Measurements from ENCODE around the gene TMEM41A.
"Not testable (repeated sequence)": the region's sequence is repeated elsewhere in the genome, so short reads cannot be mapped to it uniquely, and the experiment has no call there.

Gene TMEM41A

GRCh38 chr3:185488465-185488864 is 10.4 kb downstream of the TMEM41A start:
- no peak for TF ChIP-seq YY1 (IDR thresholded peaks at IDR 0.05; ENCODE audit: insufficient read depth, insufficient read length)
- TF ChIP-seq SUZ12 (IDR thresholded peaks at IDR 0.05; ENCODE audit: extremely low read depth, insufficient read depth, insufficient read length) = no peak
- no peak for TF ChIP-seq ZNF274 (IDR thresholded peaks at IDR 0.05; ENCODE audit: low read depth, low read length)
- H3K4me1 ChIP-seq (ENCODE audit: insufficient read depth, insufficient read length) = no peaks in the 10 kb centered on the region
- H3K4me3 ChIP-seq (ENCODE audit: insufficient read length, low read depth) = no peak overlapping the region
- no peaks in the 10 kb centered on the region for H3K9me3 ChIP-seq (ENCODE audit: insufficient read depth, low read length)
- no peak for DNase-seq (ENCODE audit: low read depth, low spot score)
- no peak overlapping the region for H3K9ac ChIP-seq (ENCODE audit: insufficient read length, low read depth)
- no peaks in the 10 kb centered on the region for H3K27me3 ChIP-seq (ENCODE audit: insufficient read depth, insufficient read length)
- peaks cover 63% of the 10 kb centered on the region for H3K36me3 ChIP-seq (ENCODE audit: insufficient read depth, insufficient read length, low read length)

GRCh38 chr3:185486394-185486793 is 12.4 kb downstream of the TMEM41A start:
- Histone ChIP-seq H3K9me3 (ENCODE audit: insufficient read depth, low read length) (no peaks in the 10 kb centered on the region), H3K4me1 (ENCODE audit: insufficient read depth, insufficient read length) (no peaks in the 10 kb centered on the region), H3K4me3 (ENCODE audit: insufficient read length, low read depth) (no peak overlapping the region), H3K27me3 (ENCODE audit: insufficient read depth, insufficient read length) (no peaks in the 10 kb centered on the region), H3K36me3 (ENCODE audit: insufficient read depth, insufficient read length, low read length) (peaks cover 53% of the 10 kb centered on the region), H3K9ac (ENCODE audit: insufficient read length, low read depth) (no peak overlapping the region)
- DNase-seq (ENCODE audit: low read depth, low spot score) = no peak
- TF ChIP-seq SUZ12 (IDR thresholded peaks at IDR 0.05; ENCODE audit: extremely low read depth, insufficient read depth, insufficient read length) (no peak), ZNF274 (IDR thresholded peaks at IDR 0.05; ENCODE audit: low read depth, low read length) (no peak), YY1 (IDR thresholded peaks at IDR 0.05; ENCODE audit: insufficient read depth, insufficient read length) (no peak)

- no peak for TF ChIP-seq SUZ12 (IDR thresholded peaks at IDR 0.05; ENCODE audit: extremely low read depth, insufficient read depth, insufficient read length)
- no peak for TF ChIP-seq YY1 (IDR thresholded peaks at IDR 0.05; ENCODE audit: insufficient read depth, insufficient read length)
- no peak for TF ChIP-seq ZNF274 (IDR thresholded peaks at IDR 0.05; ENCODE audit: low read depth, low read length)
- no peak overlapping the region for H3K4me3 ChIP-seq (ENCODE audit: insufficient read length, low read depth)
- DNase-seq (ENCODE audit: low read depth, low spot score) = no peak
- no peaks in the 10 kb centered on the region for H3K27me3 ChIP-seq (ENCODE audit: insufficient read depth, insufficient read length)
- no peak overlapping the region for H3K9ac ChIP-seq (ENCODE audit: insufficient read length, low read depth)
- H3K9me3 ChIP-seq (ENCODE audit: insufficient read depth, low read length) = no peaks in the 10 kb centered on the region
- peaks cover 42% of the 10 kb centered on the region for H3K36me3 ChIP-seq (ENCODE audit: insufficient read depth, insufficient read length, low read length)
- no peaks in the 10 kb centered on the region for H3K4me1 ChIP-seq (ENCODE audit: insufficient read depth, insufficient read length)
Measured at GRCh38 chr3:185484296-185484695, 14.5 kb downstream of the TMEM41A start.

GRCh38 chr3:185479373-185479945 is 19.4 kb downstream of the TMEM41A start:
- peaks cover 17% of the 10 kb centered on the region for H3K36me3 ChIP-seq (ENCODE audit: insufficient read depth, insufficient read length, low read length)

GRCh38 chr3:185477316-185477715 is 21.5 kb downstream of the TMEM41A start:
- Histone ChIP-seq H3K9me3 (ENCODE audit: insufficient read depth, low read length) (no peaks in the 10 kb centered on the region), H3K27me3 (ENCODE audit: insufficient read depth, insufficient read length) (no peaks in the 10 kb centered on the region), H3K4me1 (ENCODE audit: insufficient read depth, insufficient read length) (no peaks in the 10 kb centered on the region), H3K4me3 (ENCODE audit: insufficient read length, low read depth) (no peak overlapping the region), H3K36me3 (ENCODE audit: insufficient read depth, insufficient read length, low read length) (peaks cover 19% of the 10 kb centered on the region), H3K9ac (ENCODE audit: insufficient read length, low read depth) (no peak overlapping the region)
- no peak for DNase-seq (ENCODE audit: low read depth, low spot score)
- no peak for TF ChIP-seq YY1 (IDR thresholded peaks at IDR 0.05; ENCODE audit: insufficient read depth, insufficient read length)
- no peak for TF ChIP-seq SUZ12 (IDR thresholded peaks at IDR 0.05; ENCODE audit: extremely low read depth, insufficient read depth, insufficient read length)
- TF ChIP-seq ZNF274 (IDR thresholded peaks at IDR 0.05; ENCODE audit: low read depth, low read length) = no peak

More at GRCh38 chr3:185479373-185479945, 19.4 kb downstream of the TMEM41A start:
- DNase-seq (ENCODE audit: low read depth, low spot score) = no peak
- TF ChIP-seq YY1 (IDR thresholded peaks at IDR 0.05; ENCODE audit: insufficient read depth, insufficient read length) (no peak), ZNF274 (IDR thresholded peaks at IDR 0.05; ENCODE audit: low read depth, low read length) (no peak)
- Histone ChIP-seq H3K9ac (ENCODE audit: insufficient read length, low read depth) (no peak overlapping the region), H3K4me1 (ENCODE audit: insufficient read depth, insufficient read length) (no peaks in the 10 kb centered on the region), H3K27me3 (ENCODE audit: insufficient read depth, insufficient read length) (no peaks in the 10 kb centered on the region), H3K9me3 (ENCODE audit: insufficient read depth, low read length) (no peaks in the 10 kb centered on the region), H3K4me3 (ENCODE audit: insufficient read length, low read depth) (no peak overlapping the region)

GRCh38 chr3:185474922-185475321 is 23.9 kb downstream of the TMEM41A start:
- H3K27me3 ChIP-seq (ENCODE audit: insufficient read depth, insufficient read length); H3K4me1 ChIP-seq (ENCODE audit: insufficient read depth, insufficient read length); H3K9ac ChIP-seq (ENCODE audit: insufficient read length, low read depth); DNase-seq (ENCODE audit: low read depth, low spot score); H3K4me3 ChIP-seq (ENCODE audit: insufficient read length, low read depth); H3K9me3 ChIP-seq (ENCODE audit: insufficient read depth, low read length); H3K36me3 ChIP-seq (ENCODE audit: insufficient read depth, insufficient read length, low read length): not testable (repeated sequence)

- Histone ChIP-seq H3K4me1 (ENCODE audit: insufficient read depth, insufficient read length) (peaks cover 2% of the 10 kb centered on the region), H3K9me3 (ENCODE audit: insufficient read depth, low read length) (no peaks in the 10 kb centered on the region), H3K4me3 (ENCODE audit: insufficient read length, low read depth) (no peak overlapping the region), H3K9ac (ENCODE audit: insufficient read length, low read depth) (no peak overlapping the region), H3K27me3 (ENCODE audit: insufficient read depth, insufficient read length) (no peaks in the 10 kb centered on the region), H3K36me3 (ENCODE audit: insufficient read depth, insufficient read length, low read length) (peaks cover 6% of the 10 kb centered on the region)
- no peak for DNase-seq (ENCODE audit: low read depth, low spot score)
- TF ChIP-seq YY1 (IDR thresholded peaks at IDR 0.05; ENCODE audit: insufficient read depth, insufficient read length) = no peak
Measured at GRCh38 chr3:185473290-185473815, 25.5 kb downstream of the TMEM41A start.

GRCh38 chr3:185470323-185470722 is 28.5 kb downstream of the TMEM41A start:
- H3K4me1 ChIP-seq (ENCODE audit: insufficient read depth, insufficient read length) = peaks cover 2% of the 10 kb centered on the region
- H3K36me3 ChIP-seq (ENCODE audit: insufficient read depth, insufficient read length, low read length) = peaks cover 14% of the 10 kb centered on the region

More at GRCh38 chr3:185470323-185470722, 28.5 kb downstream of the TMEM41A start:
- H3K9me3 ChIP-seq (ENCODE audit: insufficient read depth, low read length) = no peaks in the 10 kb centered on the region
- TF ChIP-seq YY1 (IDR thresholded peaks at IDR 0.05; ENCODE audit: insufficient read depth, insufficient read length) (no peak), SUZ12 (IDR thresholded peaks at IDR 0.05; ENCODE audit: extremely low read depth, insufficient read depth, insufficient read length) (no peak), ZNF274 (IDR thresholded peaks at IDR 0.05; ENCODE audit: low read depth, low read length) (no peak)
- H3K4me3 ChIP-seq (ENCODE audit: insufficient read length, low read depth) = no peak overlapping the region
- peak; percentile 51 for DNase-seq (ENCODE audit: low read depth, low spot score)
- no peaks in the 10 kb centered on the region for H3K27me3 ChIP-seq (ENCODE audit: insufficient read depth, insufficient read length)
- no peak overlapping the region for H3K9ac ChIP-seq (ENCODE audit: insufficient read length, low read depth)
